Common myeloid progenitor, CD34-positive (primary cell): ENCODE data around the gene SPPL3.

Source experiments
- CTCF ChIA-PET: fragments of 350-600 bp; sonication (Branson Sonifier 250); formaldehyde crosslinking; loops from one replicate; lab custom pipeline; 2021; ENCODE audit warnings: antibody characterized with exemption; lab: Charles Lee
- POLR2A ChIA-PET: fragments of 350-600 bp; sonication (Branson Sonifier 250); formaldehyde crosslinking; loops from one replicate; lab custom pipeline; 2021; ENCODE audit warnings: antibody characterized with exemption; lab: Charles Lee
- DNase-seq, 3 donors: peaks; one replicate each; pipeline versions ENCODE4 v3.0.0 to v3.0.0-alpha.2; 2013
- H3K27ac ChIP-seq, 2 experiments: 1 replicate in 1 of 2; 2 replicates in 1 of 2; pipeline ENCODE4 v1.7.0; 2013; ENCODE audit warnings: inconsistent platforms in 2 of 2, low read length in 2 of 2, mild to moderate bottlenecking in 2 of 2, low read depth in 1 of 2, moderate library complexity in 1 of 2; ENCODE audit not compliant: severe bottlenecking in 2 of 2, insufficient read depth in 1 of 2, poor library complexity in 1 of 2
- H3K27me3 ChIP-seq, 5 experiments: replicated peaks in 2 of 5; 1 replicate in 3 of 5; 2 replicates in 2 of 5; pipeline versions ENCODE4 v1.6.1 to v1.7.0; 2013; ENCODE audit warnings: low read length in 4 of 5, mild to moderate bottlenecking in 2 of 5, moderate library complexity in 2 of 5, inconsistent platforms in 1 of 5; ENCODE audit not compliant: insufficient read depth in 5 of 5, control insufficient read depth in 4 of 5
- H3K36me3 ChIP-seq, 4 experiments: 1 replicate in 2 of 4; 2 replicates in 2 of 4; pipeline versions ENCODE4 v1.6.1 to v1.7.0; 2013; ENCODE audit warnings: low read length in 3 of 4, control low read depth in 1 of 4, mild to moderate bottlenecking in 1 of 4; ENCODE audit not compliant: control insufficient read depth in 4 of 4, insufficient read depth in 4 of 4
- H3K4me1 ChIP-seq, 4 experiments: 1 replicate in 3 of 4; 2 replicates in 1 of 4; pipeline versions ENCODE4 v1.6.1 to v1.7.1; 2013; ENCODE audit warnings: low read length in 3 of 4, mild to moderate bottlenecking in 3 of 4, control low read depth in 1 of 4, inconsistent platforms in 1 of 4, moderate library complexity in 1 of 4; ENCODE audit not compliant: control insufficient read depth in 4 of 4, insufficient read depth in 4 of 4; ENCODE audit errors: control extremely low read depth in 1 of 4
- H3K4me3 ChIP-seq, 7 experiments: 1 replicate in 4 of 7; 2 replicates in 3 of 7; pipeline versions ENCODE4 v1.5.1 to v1.7.0; 2013; ENCODE audit warnings: mild to moderate bottlenecking in 7 of 7, low read length in 6 of 7, moderate library complexity in 6 of 7, inconsistent platforms in 2 of 7, low read depth in 2 of 7, control low read depth in 1 of 7; ENCODE audit not compliant: insufficient read depth in 4 of 7, control insufficient read depth in 1 of 7; ENCODE audit errors: extremely low read depth in 1 of 7
- H3K9me3 ChIP-seq, 5 experiments: 1 replicate in 4 of 5; 2 replicates in 1 of 5; pipeline versions ENCODE4 v1.6.1 to v1.7.1; 2013; ENCODE audit warnings: low read length in 4 of 5, mild to moderate bottlenecking in 2 of 5, inconsistent platforms in 1 of 5, low read depth in 1 of 5, moderate library complexity in 1 of 5; ENCODE audit not compliant: control insufficient read depth in 4 of 5, insufficient read depth in 2 of 5; ENCODE audit errors: control extremely low read depth in 1 of 5
- WGBS: methylation state at CpG from one replicate; pipeline ENCODE4 v1.1.5; 2013; ENCODE audit not compliant: insufficient coverage; 5-methylcytosine and 5-hydroxymethylcytosine counted together

SPPL3 gene

DNA sequence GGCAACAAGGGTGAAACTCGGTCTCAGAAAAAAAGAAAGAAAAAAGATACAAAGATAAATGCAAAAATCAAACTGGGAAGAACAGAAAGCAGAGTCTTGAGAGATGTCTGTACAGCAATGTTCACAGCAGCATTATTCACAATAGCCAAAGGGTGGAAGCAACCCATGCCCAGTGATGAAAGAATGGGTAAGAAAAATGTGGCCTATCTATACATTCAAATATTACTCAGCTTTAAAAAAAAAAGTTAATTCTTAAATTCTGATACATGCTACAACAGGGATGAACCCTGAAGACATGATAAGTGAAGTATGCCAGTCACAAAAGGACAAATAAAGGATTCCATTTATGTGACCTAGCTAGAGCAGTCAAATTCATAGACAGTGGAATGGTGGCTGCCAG is 33.7 kb downstream of the SPPL3 start:
- no peaks in the 10 kb centered on the region for H3K9me3 ChIP-seq
- ChIA-PET POLR2A (interaction anchor here (1.0 kb wide), 1 partner anchor 24 kb away, joined by 3 read pairs; no protein-coding TSS in a partner anchor), CTCF (interaction anchor here (0.9 to 5.4 kb wide), 3 partner anchors 8 to 13 kb away, joined by 3 to 21 read pairs (median 4); no protein-coding TSS in a partner anchor)
- 100% methylated on average over 1 of the region's 1 CpG for WGBS
- H3K27ac ChIP-seq, result no peak overlapping the region
- H3K27me3 ChIP-seq, result no peaks in the 10 kb centered on the region
- no peak for DNase-seq
- no peaks in the 10 kb centered on the region for H3K36me3 ChIP-seq
- no peak overlapping the region for H3K4me3 ChIP-seq
- peaks cover 3 to 13% (median 13%) of the 10 kb centered on the region in 4 experiments for H3K4me1 ChIP-seq

DNA sequence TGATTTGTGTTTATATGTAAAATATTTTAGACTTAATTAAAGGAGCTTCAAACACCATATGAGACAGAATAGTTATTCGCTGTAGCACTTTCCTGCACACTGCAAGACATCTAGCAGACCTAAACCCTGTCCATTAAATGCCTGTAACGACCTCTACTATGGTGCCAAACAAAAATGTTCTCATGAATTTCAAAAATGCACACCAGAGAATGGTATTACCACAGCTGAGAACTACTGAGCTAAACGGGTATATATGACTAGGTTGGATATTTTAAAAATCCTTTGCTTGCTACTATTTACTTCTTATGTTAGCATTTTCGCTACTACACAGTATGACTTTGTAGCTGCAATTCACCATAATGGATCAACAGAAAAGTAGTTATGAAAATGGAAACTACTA is 34.8 kb downstream of the SPPL3 start:
- CTCF ChIA-PET, result interaction anchor here (0.9 to 5.4 kb wide), 3 partner anchors 12 to 26 kb away, joined by 3 to 21 read pairs (median 4); no protein-coding TSS in a partner anchor

DNA sequence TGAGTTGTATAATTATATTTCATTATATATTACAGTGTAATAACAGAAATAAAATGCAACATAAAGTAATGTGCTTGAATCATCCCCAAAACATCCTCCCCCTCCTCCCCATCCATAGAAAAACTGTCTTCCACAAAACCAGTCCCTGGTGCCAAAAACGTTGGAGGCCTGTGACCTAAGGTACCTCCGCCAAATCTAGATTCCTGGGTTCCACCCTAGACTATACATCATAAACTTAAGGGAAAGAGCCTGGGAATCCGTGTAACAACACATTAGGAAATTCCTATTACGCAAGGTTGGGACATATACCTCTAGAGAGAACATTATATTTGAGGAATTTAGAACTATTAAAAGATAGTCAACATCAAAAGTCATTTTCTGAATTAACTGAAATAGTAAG is 38.0 kb downstream of the SPPL3 start:
- 100% methylated on average over 1 of the region's 4 CpGs for WGBS
- H3K36me3 ChIP-seq, result no peaks in the 10 kb centered on the region
- DNase-seq, result no peak
- no peaks in the 10 kb centered on the region for H3K27me3 ChIP-seq
- POLR2A ChIA-PET, result no interaction called here
- H3K4me3 ChIP-seq, result no peak overlapping the region
- H3K4me1 ChIP-seq, result no peaks in the 10 kb centered on the region
- CTCF ChIA-PET, result no interaction called here
- no peaks in the 10 kb centered on the region for H3K9me3 ChIP-seq
- no peak overlapping the region for H3K27ac ChIP-seq

More for the DNA sequence above, 34.8 kb downstream of the SPPL3 start:
- H3K4me1 ChIP-seq, result peaks cover 3 to 13% (median 10%) of the 10 kb centered on the region in 4 experiments
- no peaks in the 10 kb centered on the region for H3K27me3 ChIP-seq
- H3K27ac ChIP-seq, result no peak overlapping the region
- H3K9me3 ChIP-seq, result no peaks in the 10 kb centered on the region
- DNase-seq, result no peak
- H3K36me3 ChIP-seq, result no peaks in the 10 kb centered on the region
- POLR2A ChIA-PET, result no interaction called here
- H3K4me3 ChIP-seq, result no peak overlapping the region
- WGBS, result no CpG with 5 or more reads among the region's 4 CpGs

DNA sequence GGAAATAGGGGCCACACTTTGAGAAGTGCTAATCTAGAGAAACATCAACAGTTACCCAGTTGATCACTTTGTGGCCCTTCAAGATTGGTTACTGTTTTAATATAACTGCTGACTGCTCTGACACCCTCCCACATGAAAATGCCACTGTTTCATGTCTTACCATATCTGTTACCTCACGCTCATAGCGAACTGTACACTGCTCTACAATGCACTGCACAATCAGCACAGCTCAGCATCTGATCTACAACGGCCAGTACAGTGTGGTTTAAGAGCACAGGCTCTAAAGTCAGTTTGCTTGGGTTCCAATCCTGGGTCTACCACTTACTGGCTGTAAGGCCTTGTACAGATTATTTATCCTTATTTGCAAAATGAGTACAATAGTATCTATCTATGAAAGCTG is 39.1 kb downstream of the SPPL3 start:
- POLR2A ChIA-PET, result no interaction called here
- DNase-seq, result no peak
- no peaks in the 10 kb centered on the region for H3K4me1 ChIP-seq
- H3K27me3 ChIP-seq, result no peaks in the 10 kb centered on the region
- WGBS, result 100% methylated on average over 3 of the region's 3 CpGs
- H3K36me3 ChIP-seq, result no peaks in the 10 kb centered on the region
- no peak overlapping the region for H3K4me3 ChIP-seq
- no peaks in the 10 kb centered on the region for H3K9me3 ChIP-seq
- no peak overlapping the region for H3K27ac ChIP-seq
- CTCF ChIA-PET, result interaction anchor here (0.6 kb wide), 1 partner anchor 91 kb away, joined by 3 read pairs; no protein-coding TSS in a partner anchor

DNA sequence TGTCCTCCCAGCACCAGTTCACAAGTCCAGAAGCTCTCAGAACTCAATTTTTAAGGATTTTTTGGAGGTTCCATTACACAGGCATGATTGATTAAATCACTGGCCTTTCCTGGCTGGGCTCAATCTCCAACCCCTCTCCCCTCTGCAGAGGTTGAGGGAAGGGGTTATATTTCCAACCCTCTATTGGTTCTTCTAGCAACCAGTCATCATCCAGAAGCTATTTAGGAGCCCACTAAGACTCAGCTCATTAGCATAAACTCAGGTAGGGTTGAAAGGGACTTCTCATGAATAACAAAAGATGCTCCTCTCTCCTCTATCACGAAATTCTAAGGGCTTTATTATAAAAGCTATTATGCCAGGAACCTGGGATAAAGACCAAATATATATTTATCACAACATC is 41.5 kb downstream of the SPPL3 start:
- Histone ChIP-seq H3K27ac (no peak overlapping the region), H3K4me1 (no peaks in the 10 kb centered on the region), H3K9me3 (peaks cover 0 to 3% (median under 1%) of the 10 kb centered on the region in 5 experiments), H3K36me3 (no peaks in the 10 kb centered on the region), H3K27me3 (no peaks in the 10 kb centered on the region), H3K4me3 (no peak overlapping the region)
- no CpG with 5 or more reads among the region's 1 CpG for WGBS
- DNase-seq, result no peak
- ChIA-PET CTCF (interaction anchor here (0.9 to 2.1 kb wide), 2 partner anchors 12 to 16 kb away, joined by 3 to 5 read pairs; no protein-coding TSS in a partner anchor), POLR2A (no interaction called here)

DNA sequence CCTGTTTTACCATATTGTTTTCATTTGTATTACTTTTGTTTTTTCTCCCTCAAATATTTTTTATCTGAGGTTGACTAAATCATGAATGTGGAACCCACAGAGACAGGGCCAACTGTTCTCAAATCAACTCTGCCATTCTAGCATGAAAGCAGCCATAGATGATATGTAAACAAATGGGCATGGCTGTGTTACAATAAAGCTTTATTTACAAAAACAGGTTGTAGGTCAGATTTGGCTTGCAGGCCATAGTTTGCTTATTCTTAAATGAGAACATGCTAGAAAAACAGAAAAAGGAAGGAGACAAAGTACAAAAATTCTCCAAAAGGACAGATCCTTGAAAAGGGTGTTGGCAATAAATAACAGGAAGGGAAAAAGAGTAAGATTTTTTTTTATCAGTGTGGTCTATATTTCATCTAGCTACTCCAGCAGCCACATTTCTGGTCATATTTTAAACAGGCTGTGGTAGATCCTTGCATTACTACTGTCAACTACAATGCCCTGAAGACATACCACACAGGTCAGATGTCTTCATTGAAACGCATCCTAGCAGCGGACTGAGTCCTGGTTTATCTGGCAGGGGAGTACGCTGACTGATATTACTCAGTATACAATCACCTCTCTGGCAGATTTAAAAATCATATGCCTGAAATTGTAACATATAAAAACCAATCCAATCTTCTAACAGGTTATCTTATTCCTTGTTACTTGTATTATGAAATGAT is 42.9 kb downstream of the SPPL3 start:
- H3K9me3 ChIP-seq, result peaks cover 0 to 3% (median 2%) of the 10 kb centered on the region in 5 experiments
- H3K27me3 ChIP-seq, result no peaks in the 10 kb centered on the region
- CTCF ChIA-PET, result no interaction called here
- DNase-seq, result no peak
- WGBS, result 92% methylated on average over 2 of the region's 3 CpGs
- H3K4me3 ChIP-seq, result no peak overlapping the region
- H3K27ac ChIP-seq, result no peak overlapping the region
- H3K36me3 ChIP-seq, result no peaks in the 10 kb centered on the region
- peaks cover 6 to 9% (median 7%) of the 10 kb centered on the region in 4 experiments for H3K4me1 ChIP-seq
- POLR2A ChIA-PET, result no interaction called here
